Glutamatergic neuron (in vitro differentiated cells): Measurements from ENCODE around the gene CYB5RL. TPM values are rescaled to one million over a fixed set of nuclear protein-coding genes. Genes with fewer than 3 reads are reported as not detected.

Experiments used
- DNase-seq: peaks from one replicate; pipeline ENCODE4 v3.0.0; 2022
- H3K27ac Mint-ChIP-seq: one replicate; pipeline ENCODE4 v1.8.0; 2020; ENCODE audit warnings: mild to moderate bottlenecking, mixed read lengths, inconsistent platforms; ENCODE audit not compliant: unreplicated experiment
- H3K27me3 Mint-ChIP-seq: one replicate; pipeline ENCODE4 v1.8.0; 2020; ENCODE audit warnings: mild to moderate bottlenecking, moderate library complexity, mixed read lengths, inconsistent platforms; ENCODE audit not compliant: unreplicated experiment
- H3K36me3 Mint-ChIP-seq: one replicate; pipeline ENCODE4 v1.8.0; 2020; ENCODE audit warnings: mild to moderate bottlenecking, mixed read lengths, inconsistent platforms; ENCODE audit not compliant: unreplicated experiment
- H3K4me1 Mint-ChIP-seq: one replicate; pipeline ENCODE4 v1.8.0; 2020; ENCODE audit warnings: mild to moderate bottlenecking, low read depth, mixed read lengths, inconsistent platforms; ENCODE audit not compliant: unreplicated experiment
- H3K4me3 Mint-ChIP-seq: one replicate; pipeline ENCODE4 v1.8.0; 2020; ENCODE audit warnings: mild to moderate bottlenecking, mixed read lengths, inconsistent platforms; ENCODE audit not compliant: unreplicated experiment
- H3K9me3 Mint-ChIP-seq: one replicate; pipeline ENCODE4 v1.8.0; 2020; ENCODE audit warnings: mild to moderate bottlenecking, moderate library complexity, mixed read lengths, inconsistent platforms; ENCODE audit not compliant: unreplicated experiment
- CTCF ChIP-seq: fragments of 200-600 bp; sonication (generic); IDR thresholded peaks from one replicate; pipeline ENCODE4 v1.5.0; 2021; ENCODE audit not compliant: partially characterized antibody, unreplicated experiment
- total RNA-seq: library from RNA; stranded (reverse); fragmentation: NEBNext Ultra II Directional; extraction: Animal tissue kit (Norgen Biotek cat#: 25700); gene quantifications from one replicate; pipeline ENCODE4 v1.2.1, GENCODE V29; 2021; ENCODE audit not compliant: unreplicated experiment

The CYB5RL gene
- total RNA-seq, 1 donor from 2014 or later: 6.8 TPM

GRCh38 chr1:54223441-54224202 lies 23.8 kb upstream of the CYB5RL start:
- Mint-ChIP-seq H3K27me3 (peaks cover 55% of the 10 kb centered on the region), H3K4me3 (peak overlapping the region; percentile 59), H3K9me3 (peaks cover 53% of the 10 kb centered on the region), H3K36me3 (peaks cover 4% of the 10 kb centered on the region), H3K27ac (peak overlapping the region; percentile 79), H3K4me1 (peaks cover 59% of the 10 kb centered on the region)
- TF ChIP-seq CTCF: no peak
- no peak for DNase-seq

GRCh38 chr1:54222711-54223110 lies 22.9 kb upstream of the CYB5RL start:
- Mint-ChIP-seq H3K9me3 (peaks cover 49% of the 10 kb centered on the region), H3K4me1 (peaks cover 52% of the 10 kb centered on the region)

GRCh38 chr1:54221867-54222484 lies 22.1 kb upstream of the CYB5RL start:
- Mint-ChIP-seq H3K27ac (no peak overlapping the region), H3K36me3 (peaks cover 13% of the 10 kb centered on the region), H3K4me3 (no peak overlapping the region)

More at GRCh38 chr1:54222711-54223110, 22.9 kb upstream of the CYB5RL start:
- peaks cover 7% of the 10 kb centered on the region for H3K36me3 Mint-ChIP-seq
- no peak for DNase-seq
- TF ChIP-seq CTCF: no peak
- H3K27me3 Mint-ChIP-seq: peaks cover 52% of the 10 kb centered on the region
- H3K4me3 Mint-ChIP-seq: no peak overlapping the region
- H3K27ac Mint-ChIP-seq: peak overlapping the region; percentile 41

GRCh38 chr1:54221113-54221834 lies 21.4 kb upstream of the CYB5RL start:
- DNase-seq: no peak
- peaks cover 46% of the 10 kb centered on the region for H3K9me3 Mint-ChIP-seq
- peaks cover 8% of the 10 kb centered on the region for H3K36me3 Mint-ChIP-seq

More at GRCh38 chr1:54221867-54222484, 22.1 kb upstream of the CYB5RL start:
- TF ChIP-seq CTCF: no peak
- H3K9me3 Mint-ChIP-seq: peaks cover 51% of the 10 kb centered on the region
- no peak for DNase-seq
- H3K4me1 Mint-ChIP-seq: peaks cover 50% of the 10 kb centered on the region
- peaks cover 50% of the 10 kb centered on the region for H3K27me3 Mint-ChIP-seq

More at GRCh38 chr1:54221113-54221834, 21.4 kb upstream of the CYB5RL start:
- H3K4me3 Mint-ChIP-seq: peak overlapping the region; percentile 49
- peaks cover 47% of the 10 kb centered on the region for H3K4me1 Mint-ChIP-seq
- H3K27me3 Mint-ChIP-seq: peaks cover 50% of the 10 kb centered on the region
- TF ChIP-seq CTCF: no peak
- peak overlapping the region; percentile 82 for H3K27ac Mint-ChIP-seq
